HG03196 (cell line): ENCODE results near the gene ABL1.
A peak's percentile ranks its signal among the peaks of the same experiment; 100 is the strongest.

Experiments used
- ATAC-seq: cut with Tn5 transposase; IDR thresholded peaks from one replicate; pipeline ENCODE4 v1.9.1; 2021; ENCODE audit not compliant: unreplicated experiment

The ABL1 gene

GRCh38 chr9:130870491-130871381 lies 35.7 kb downstream of the ABL1 start:
- ATAC-seq: peak; percentile 47

GRCh38 chr9:130871395-130872062 lies 36.5 kb downstream of the ABL1 start:
- ATAC-seq: no peak

- no peak for ATAC-seq
Measured at GRCh38 chr9:130872093-130872492, 37.0 kb downstream of the ABL1 start.

GRCh38 chr9:130872508-130872907 lies 37.5 kb downstream of the ABL1 start:
- no peak for ATAC-seq

GRCh38 chr9:130872912-130873503 lies 38.0 kb downstream of the ABL1 start:
- ATAC-seq: no peak

GRCh38 chr9:130873966-130874365 lies 38.9 kb downstream of the ABL1 start:
- no peak for ATAC-seq

- no peak for ATAC-seq
Measured at GRCh38 chr9:130874783-130875182, 39.7 kb downstream of the ABL1 start.

GRCh38 chr9:130877300-130877699 lies 42.2 kb downstream of the ABL1 start:
- ATAC-seq: no peak

GRCh38 chr9:130878295-130878694 lies 43.2 kb downstream of the ABL1 start:
- ATAC-seq: no peak

GRCh38 chr9:130879863-130880411 lies 44.9 kb downstream of the ABL1 start:
- ATAC-seq: no peak

GRCh38 chr9:130880599-130881220 lies 45.7 kb downstream of the ABL1 start:
- ATAC-seq: no peak

- no peak for ATAC-seq
Measured at GRCh38 chr9:130881516-130881915, 46.5 kb downstream of the ABL1 start.

GRCh38 chr9:130882696-130883225 lies 47.7 kb downstream of the ABL1 start:
- no peak for ATAC-seq

GRCh38 chr9:130883479-130883878 lies 48.4 kb downstream of the ABL1 start:
- no peak for ATAC-seq

GRCh38 chr9:130884111-130884531 lies 49.1 kb downstream of the ABL1 start:
- no peak for ATAC-seq

GRCh38 chr9:130884542-130885483 lies 49.8 kb downstream of the ABL1 start:
- ATAC-seq: no peak

- ATAC-seq: no peak
Measured at GRCh38 chr9:130885484-130886375, 50.7 kb downstream of the ABL1 start.

- ATAC-seq: no peak
Measured at GRCh38 chr9:130886981-130887380, 51.9 kb downstream of the ABL1 start.
